HL-60 (cell line): ENCODE data around the gene KLK5.

Experiments
- DNase-seq, 2 experiments: peaks; one replicate each; pipeline ENCODE4 v3.0.0-alpha.2; 2010 to 2020; ENCODE audit warnings: low read depth in 1 of 2, low spot score in 1 of 2
- H3K27ac ChIP-seq: fragments of 250-450 bp; sonication (Bioruptor Pico); replicated peaks from 2 replicates; pipeline ENCODE4 v1.5.1; 2020; ENCODE audit warnings: mild to moderate bottlenecking, moderate library complexity
- H3K27me3 ChIP-seq: fragments of 250-450 bp; sonication (Bioruptor Pico); 2 replicates; pipeline ENCODE4 v1.5.1; 2021; ENCODE audit warnings: mild to moderate bottlenecking, moderate library complexity; ENCODE audit not compliant: insufficient read depth, poor library complexity, severe bottlenecking
- H3K4me3 ChIP-seq: replicated peaks from 2 replicates; pipeline ENCODE4 v1.5.1; 2011; ENCODE audit warnings: mild to moderate bottlenecking, control low read depth, low read length; ENCODE audit not compliant: insufficient read depth
- CTCF ChIP-seq: IDR thresholded peaks from one replicate; pipeline ENCODE4 v1.5.1; 2011; ENCODE audit warnings: low read length, control low read depth, inconsistent platforms; ENCODE audit not compliant: insufficient read depth
- GABPA ChIP-seq: IDR thresholded peaks from 2 replicates; pipeline ENCODE4 v1.6.1; 2012; ENCODE audit warnings: low read depth
- POLR2AphosphoS5 ChIP-seq: IDR thresholded peaks from 2 replicates; pipeline ENCODE4 v1.6.1; 2012; ENCODE audit warnings: low read depth
- REST ChIP-seq: IDR thresholded peaks from 2 replicates; pipeline ENCODE4 v1.6.1; 2012; ENCODE audit warnings: low read depth; ENCODE audit not compliant: insufficient replicate concordance
- SPI1 ChIP-seq: IDR thresholded peaks from 2 replicates; pipeline ENCODE4 v1.6.1; 2012; ENCODE audit warnings: low read depth, mild to moderate bottlenecking, borderline replicate concordance

KLK5 gene

GRCh38 chr19:50977626-50978025, 24.8 kb upstream of the KLK5 start:
- Histone ChIP-seq H3K27ac (no peak overlapping the region), H3K27me3 (no peaks in the 10 kb centered on the region), H3K4me3 (no peak overlapping the region)
- TF ChIP-seq GABPA = no peak
- no peak for TF ChIP-seq REST
- TF ChIP-seq SPI1 = no peak
- TF ChIP-seq CTCF = no peak
- no peak for TF ChIP-seq POLR2AphosphoS5
- DNase-seq = no peak

GRCh38 chr19:50975766-50976165, 22.9 kb upstream of the KLK5 start:
- H3K27me3 ChIP-seq = no peaks in the 10 kb centered on the region
- H3K27ac ChIP-seq = no peak overlapping the region
- H3K4me3 ChIP-seq = no peak overlapping the region
- TF ChIP-seq POLR2AphosphoS5 (no peak), REST (no peak), SPI1 (no peak), CTCF (no peak), GABPA (no peak)
- DNase-seq = no peak

- Histone ChIP-seq H3K27ac (no peak overlapping the region), H3K4me3 (no peak overlapping the region), H3K27me3 (no peaks in the 10 kb centered on the region)
- DNase-seq = no peak
- TF ChIP-seq REST = no peak
- no peak for TF ChIP-seq GABPA
Measured at GRCh38 chr19:50974702-50975556, 22.1 kb upstream of the KLK5 start.
